ENCODE measurements around the gene CYTH1.
A peak's percentile ranks its signal among the peaks of the same experiment; 100 is the strongest.

CYTH1 gene

DNA sequence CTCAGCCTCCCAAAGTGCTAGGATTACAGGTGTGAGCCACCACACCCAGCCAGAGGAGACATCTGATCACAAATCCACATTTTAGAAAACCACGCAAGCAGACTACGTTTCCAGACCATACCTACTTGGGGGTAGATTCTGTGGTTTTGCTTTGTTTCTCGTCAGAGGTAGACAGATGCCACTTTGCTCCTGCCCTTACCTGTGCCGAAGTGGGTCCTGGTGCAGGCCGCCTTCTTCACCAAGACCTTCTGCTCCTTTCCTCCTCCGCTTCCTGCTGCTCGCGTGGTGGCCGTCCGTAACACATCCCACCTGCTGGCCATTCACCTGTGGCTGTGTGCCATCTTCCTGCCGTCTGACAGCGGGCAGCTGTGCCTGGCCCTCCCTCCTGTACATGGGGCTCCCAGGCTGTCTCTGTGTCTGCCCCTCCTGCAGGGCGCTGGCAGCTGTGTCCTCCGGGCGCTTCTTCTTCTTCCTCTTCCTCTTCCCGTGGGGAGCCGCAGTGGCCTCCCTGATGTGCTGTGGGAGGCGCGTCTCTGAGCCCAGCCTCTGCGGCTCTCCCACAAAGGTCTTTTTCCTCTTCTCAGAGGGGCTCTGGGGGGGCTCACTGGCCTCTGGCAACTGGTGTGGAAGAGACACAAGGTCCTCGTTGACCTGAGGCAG is 21.2 kb upstream of the CYTH1 start:
- DNase-seq = no peak

GRCh38 chr17:78802459-78802858 is 20.4 kb upstream of the CYTH1 start:
- DNase-seq = no peak

DNA sequence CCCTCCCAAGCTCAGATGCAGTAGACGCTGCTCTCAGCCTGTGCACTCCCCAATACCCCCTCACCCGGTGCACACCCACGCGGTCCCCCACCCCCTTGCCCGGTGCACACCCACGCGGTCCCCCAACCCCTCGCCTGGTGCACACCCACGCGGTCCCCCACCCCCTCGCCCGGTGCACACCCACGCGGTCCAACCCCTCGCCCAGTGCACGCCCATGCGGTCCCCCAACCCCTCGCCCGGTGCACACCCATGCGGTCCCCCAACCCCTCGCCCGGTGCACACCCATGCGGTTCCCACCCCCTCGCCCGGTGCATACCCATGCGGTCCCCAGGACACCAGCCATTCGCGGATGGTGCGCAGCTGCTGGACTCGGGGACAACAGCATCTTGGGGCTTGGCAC is 19.9 kb upstream of the CYTH1 start:
- DNase-seq = no peak

DNA sequence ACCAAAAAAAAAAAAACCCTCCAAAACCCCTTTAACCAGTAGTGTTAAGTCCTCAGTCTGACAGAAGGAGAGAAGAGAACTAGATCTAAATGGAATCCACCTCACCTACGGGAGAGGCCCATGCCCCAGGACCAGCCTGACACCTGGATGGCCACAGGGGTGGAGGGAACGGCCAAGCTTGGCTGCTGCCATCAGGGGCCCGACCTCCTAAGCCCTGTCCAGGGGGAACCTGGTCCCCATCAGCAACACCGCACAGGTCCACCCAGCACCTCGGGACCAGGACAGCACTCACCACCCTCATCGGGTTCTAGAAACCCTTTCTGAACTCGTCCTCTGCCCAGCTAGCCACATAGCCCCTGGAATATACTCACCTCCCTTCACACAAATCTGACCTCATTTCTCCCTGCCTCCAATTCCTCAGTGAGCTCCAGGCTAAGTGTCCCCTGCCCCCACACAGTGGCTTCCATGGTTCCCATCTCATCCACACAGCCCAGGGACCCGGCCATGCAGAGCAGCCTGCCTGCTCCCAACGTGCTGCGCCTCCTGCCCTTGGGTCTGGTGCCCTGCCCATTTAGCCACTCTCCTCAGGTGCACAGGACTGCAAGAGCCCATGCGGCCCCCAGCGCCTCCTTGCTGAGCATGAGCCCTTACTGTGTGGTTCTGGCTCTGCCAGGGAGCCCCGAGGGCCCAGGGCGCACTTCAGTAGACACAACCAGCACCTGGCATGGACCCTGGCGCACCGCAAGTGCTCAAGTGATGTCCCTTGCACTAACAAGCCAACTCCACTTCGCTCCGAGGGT is 18.3 kb upstream of the CYTH1 start:
- DNase-seq = no peak

DNA sequence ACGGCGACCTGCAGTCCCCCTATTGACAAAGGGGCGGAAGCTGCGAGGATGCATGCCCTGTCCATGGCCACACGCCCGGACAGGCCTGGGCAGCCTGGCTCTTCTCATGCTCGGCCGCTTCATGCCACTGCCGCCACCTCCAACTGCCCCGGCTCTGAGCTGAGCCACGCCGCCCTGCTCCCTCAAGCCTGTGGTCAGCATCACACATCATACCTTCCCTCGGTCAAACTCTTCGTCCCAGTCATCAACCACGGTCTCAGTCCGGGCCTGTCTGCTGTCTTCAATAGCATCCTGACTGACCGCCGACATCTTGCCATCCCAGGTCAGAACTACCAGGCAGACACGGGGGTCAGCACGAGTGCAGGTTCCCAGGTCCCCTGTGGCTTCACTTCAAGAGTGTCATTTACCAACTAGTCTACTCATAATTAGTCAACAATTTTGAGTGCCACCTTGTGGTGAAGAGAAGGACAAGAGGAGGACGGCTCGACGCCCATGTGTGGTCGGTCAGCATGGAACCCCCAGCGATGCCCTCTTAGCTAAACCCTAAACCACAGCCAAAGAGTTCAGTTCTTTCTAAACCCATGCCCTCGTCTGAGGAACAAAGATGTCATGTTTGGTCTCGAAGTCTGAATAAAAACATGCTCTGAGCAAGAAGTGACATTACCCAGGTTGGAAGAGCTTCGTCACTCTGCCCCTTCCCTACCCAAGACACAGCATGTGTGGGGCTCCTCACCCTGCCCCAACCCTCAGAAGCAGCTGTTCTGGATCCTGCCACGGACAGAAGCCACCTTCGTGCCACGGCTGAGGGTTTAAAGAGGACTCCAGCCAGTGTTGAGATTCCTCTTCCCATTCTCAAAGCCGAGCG is 16.9 kb upstream of the CYTH1 start:
- peak; percentile 49 for DNase-seq

DNA sequence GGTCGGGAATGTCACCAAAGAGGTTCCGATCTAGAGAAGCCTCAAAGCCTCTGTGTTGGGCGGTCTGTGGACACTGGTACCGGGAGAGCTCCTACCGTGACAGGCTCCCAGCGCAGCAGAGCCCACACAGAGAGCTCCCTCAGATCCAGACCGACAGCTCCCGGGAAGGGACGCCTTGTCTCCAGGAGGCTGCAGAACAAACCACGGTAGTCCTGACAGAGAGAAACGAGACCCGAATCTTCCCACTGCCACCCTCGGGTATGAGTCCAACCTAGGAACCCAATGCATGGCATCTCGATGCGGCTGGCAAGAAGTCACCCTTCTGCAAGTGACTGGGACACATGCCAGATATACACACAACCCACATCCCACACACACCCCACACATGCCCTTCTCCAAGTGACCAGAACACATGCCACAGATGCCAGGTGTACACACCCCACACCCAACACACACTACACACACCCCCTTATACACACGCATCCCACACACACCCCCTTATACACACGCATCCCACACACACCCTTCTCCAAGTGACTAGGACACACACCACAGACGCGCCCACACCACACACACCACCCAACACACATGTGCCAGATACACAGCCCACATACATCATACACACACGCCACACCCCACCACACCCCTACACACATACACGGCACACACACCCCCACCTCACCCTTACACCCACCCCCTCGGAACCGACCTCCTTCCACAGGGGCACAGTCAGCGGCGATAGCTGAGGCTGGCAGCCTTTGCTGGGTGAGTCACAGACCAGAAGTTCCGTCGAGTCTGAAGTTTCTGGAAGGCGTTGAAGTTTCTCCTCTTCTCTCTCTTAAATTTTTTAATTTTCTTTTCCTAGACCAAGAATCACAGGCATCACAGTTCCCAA is 15.9 kb upstream of the CYTH1 start:
- no peak for DNase-seq

DNA sequence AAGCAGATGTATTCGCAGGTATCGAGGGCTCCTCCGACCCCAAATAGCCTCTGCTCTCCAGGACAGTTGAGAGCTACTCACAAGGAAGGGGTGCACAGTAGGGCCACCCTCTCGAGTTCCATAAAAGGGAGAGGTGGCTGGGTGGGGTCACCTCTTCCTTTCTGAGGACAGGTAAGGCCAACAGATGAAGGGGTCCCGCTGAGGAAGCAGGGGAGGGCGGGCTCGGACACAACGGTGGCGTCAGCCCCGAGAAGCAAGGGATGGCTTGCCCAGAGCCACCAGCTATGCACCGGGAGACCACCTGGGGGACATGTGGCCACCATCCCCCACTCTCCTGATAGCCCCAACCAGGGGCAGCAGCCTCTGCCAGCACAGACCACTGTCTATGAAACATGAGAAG is 15.1 kb upstream of the CYTH1 start:
- no peak for DNase-seq

DNA sequence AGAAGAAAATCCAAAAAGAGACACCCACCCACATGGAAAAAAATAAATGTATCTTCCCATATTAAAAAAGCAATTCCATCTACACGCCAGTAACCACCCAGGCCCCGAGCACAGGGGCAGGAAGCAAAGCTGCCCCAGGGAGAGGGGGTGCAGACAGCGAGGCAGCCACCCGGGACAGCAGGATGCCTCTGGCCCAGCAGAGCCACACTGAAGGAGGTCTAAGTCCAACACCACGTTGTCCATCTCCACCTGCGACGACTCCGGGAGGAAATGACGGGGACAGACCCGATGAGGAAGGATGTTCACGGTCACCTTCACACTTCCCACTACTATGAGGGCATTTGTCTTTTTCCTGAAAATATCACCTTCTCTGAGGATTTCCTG is 14.4 kb upstream of the CYTH1 start:
- no peak for DNase-seq

- no peak for DNase-seq
Observed at GRCh38 chr17:78795861-78796516, 13.9 kb upstream of the CYTH1 start.

GRCh38 chr17:78794864-78795640 is 13.0 kb upstream of the CYTH1 start:
- no peak for DNase-seq

GRCh38 chr17:78794399-78794798 is 12.3 kb upstream of the CYTH1 start:
- no peak for DNase-seq

DNA sequence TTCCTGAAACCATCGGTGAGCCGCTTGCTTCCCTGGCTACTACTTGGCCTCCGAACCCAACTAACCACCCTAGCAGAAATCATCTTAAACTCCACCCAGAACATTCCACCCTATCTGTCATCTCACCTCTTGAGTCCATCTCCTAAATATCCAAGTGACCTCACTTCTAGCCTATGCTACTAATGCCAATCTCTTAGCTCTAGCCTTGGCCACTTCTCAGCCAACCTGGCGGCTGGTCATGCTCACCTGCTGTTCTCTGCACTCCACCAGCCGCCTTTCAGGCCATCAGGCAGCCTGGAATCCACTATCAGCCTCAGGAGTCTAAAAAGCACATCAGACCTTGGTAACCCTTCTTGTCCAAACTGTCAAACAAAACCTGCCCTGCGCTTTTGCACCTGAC is 11.9 kb upstream of the CYTH1 start:
- DNase-seq = no peak

GRCh38 chr17:78793415-78793814 is 11.3 kb upstream of the CYTH1 start:
- no peak for DNase-seq

DNA sequence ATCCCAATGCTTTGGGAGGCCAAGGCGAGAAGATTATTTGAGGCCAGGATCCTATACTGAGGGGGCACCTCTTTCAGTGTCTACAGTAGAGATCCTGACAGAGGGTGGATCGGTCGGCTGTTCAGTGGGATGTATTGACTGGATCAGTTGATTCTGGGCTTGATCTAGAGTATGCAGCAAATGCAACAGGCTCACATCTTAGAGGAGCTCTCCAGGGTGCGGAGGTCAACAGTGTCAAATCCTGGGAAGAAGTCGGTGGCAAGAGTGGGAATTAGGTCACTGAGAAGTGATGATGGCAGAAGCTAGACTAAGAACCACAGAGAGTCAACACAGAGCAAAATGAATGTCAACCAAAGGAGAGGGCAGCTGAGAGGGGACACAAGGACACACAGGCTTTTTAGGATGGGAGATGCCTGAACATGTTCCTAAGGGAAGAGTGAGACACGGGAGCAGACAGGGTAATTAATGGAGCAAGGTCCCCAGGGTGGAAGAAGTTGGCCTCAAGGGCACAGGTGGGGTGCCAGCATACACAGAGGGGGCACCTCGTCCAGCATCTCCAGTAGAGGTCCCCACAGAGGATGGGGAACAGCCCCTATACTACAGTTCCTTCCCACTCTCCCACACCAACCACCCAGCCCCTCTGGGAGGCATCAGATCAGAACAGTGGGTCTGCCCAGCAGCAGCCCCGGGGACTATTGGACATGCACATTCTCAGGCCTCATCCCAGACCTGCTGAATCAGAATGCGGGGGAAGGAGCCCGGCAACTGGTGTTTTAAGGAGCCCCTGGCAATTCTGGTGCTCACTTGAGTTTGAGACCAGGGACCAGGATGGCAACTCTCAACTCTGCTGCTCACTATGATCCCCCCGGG is 10.0 kb upstream of the CYTH1 start:
- DNase-seq = no peak

DNA sequence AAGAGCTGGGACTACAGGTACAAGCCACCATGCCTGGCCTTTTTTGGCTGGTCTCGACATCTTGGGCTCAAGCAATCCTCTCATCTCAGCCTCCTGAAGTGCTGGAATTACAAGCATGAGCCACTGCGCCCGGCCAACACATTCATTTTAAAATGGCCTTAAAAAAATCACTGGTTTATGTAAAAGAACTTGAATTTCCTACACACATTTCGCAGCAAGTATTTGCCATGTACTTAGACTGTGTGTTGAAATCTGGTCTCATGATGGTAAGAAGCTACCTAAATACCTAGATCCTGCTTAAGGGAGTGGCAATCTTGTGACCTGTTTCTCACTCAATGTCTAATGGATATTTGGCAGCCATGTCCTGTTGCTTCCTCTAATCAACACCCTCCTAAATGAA is 8.5 kb upstream of the CYTH1 start:
- DNase-seq = no peak

DNA sequence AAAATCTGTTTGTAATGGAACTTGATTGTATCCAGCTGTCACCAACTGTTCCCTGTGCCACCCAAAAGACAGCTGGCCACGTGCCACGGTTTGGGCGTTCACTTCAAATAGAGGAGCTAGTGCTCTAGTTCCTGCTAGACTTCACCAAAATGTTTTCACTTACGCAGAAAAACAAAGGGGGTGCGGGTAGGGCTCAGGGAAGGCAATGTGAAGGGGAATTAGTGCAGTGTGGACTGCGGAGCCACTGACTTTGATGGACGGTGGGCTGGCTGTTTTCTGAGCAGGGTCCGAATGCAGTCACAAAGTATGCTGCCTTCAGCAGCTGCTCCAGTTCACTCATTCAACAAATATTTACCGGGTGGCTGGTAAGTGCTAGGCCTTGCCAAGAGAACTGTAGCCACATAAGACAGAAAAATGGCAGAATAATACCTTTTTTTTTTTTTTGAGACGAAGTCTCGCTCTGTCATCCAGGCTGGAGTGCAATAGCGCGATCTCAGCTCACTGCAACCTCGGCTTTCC is 7.6 kb upstream of the CYTH1 start:
- no peak for DNase-seq

- DNase-seq = no peak
Observed at GRCh38 chr17:78789149-78789662, 7.1 kb upstream of the CYTH1 start.

GRCh38 chr17:78788451-78788850 is 6.4 kb upstream of the CYTH1 start:
- no peak for DNase-seq

DNA sequence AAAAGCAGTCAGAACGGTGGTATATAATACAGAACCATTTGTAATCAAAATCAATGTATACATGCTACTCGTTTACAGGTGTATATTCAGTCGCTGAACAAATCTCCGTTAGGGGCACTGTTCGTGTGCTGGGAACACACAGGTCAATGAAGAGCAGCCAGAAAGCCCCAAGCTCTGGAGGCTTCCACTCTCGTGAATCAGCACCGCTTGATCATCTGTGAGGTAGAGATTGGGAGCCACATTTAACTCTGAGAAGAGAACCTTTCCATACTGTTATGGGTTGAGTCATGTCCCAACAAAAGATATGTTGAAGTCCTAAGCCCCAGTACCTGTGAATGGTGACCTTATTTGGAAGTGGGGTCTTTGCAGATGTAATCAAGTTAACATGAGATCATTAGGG is 5.4 kb upstream of the CYTH1 start:
- no peak for DNase-seq

DNA sequence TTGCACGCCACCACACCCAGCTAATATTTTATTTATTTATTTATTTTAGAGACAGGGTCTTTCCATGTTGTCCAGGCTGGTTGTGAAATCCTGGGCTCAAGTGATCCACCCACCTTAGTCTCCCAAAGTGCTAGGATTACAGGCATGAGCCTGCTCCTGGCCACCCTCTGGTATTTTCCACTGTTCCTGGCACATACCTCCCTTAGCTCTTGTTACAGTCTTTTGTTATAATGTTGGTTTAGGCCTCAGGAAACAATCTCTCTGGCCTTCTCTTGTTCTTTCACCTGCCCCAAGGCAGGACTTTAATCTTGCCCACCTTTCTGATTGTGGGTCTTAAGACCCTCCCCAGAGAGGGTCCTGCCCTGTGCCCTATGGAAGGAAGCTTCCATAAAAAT is 3.6 kb upstream of the CYTH1 start:
- no peak for DNase-seq
